K562 (cell line): Measurements from ENCODE around the gene P2RY8. TPM values are rescaled to one million over a fixed set of nuclear protein-coding genes. Genes with fewer than 3 reads are reported as not detected.

ENCODE experiments used
- ATAC-seq: fragments of 200-7000 bp; cut with Tn5 transposase; 3 replicates; pipeline ENCODE4 v1.9.1; 2020; ENCODE audit warnings: moderate library complexity
- BruUV-seq: library from RNA; stranded (reverse); fragments of 400-500 nt; replicated peaks from 2 replicates; lab custom pipeline; 2021; lab: Mats Ljungman, UMichigan
- CTCF ChIA-PET: fragments of 300-600 bp; formaldehyde crosslinking; extraction: SDS; loops from one replicate; lab custom pipeline; 2021; ENCODE audit warnings: low intra/inter-chr PET ratio; lab: Yijun Ruan, JAX
- POLR2A ChIA-PET: fragments of 300-600, 350-650 bp; sonication (Branson Sonifier 250); formaldehyde crosslinking; extraction: SDS; loops from one replicate; lab custom pipeline; 2021; ENCODE audit warnings: antibody characterized with exemption, inconsistent platforms; lab: Yijun Ruan, JAX
- DNase-seq, 4 experiments: peaks; one replicate each; pipeline versions ENCODE4 v3.0.0 to v3.0.0-alpha.2; 2011 to 2018; ENCODE audit warnings: low spot score in 3 of 4, mixed read lengths in 3 of 4; ENCODE audit errors: extremely low read depth in 1 of 4
- FAIRE-seq: peaks from 2 replicates; lab custom pipeline; 2011; peaks lifted over from hg19 to GRCh38; lab: Jason Lieb, UNC
- H2AFZ ChIP-seq: 2 replicates; pipeline ENCODE4 v1.6.0; 2011; ENCODE audit warnings: low read depth, low read length, control low read depth, inconsistent platforms
- H3K27ac ChIP-seq: fragments of 200-600 bp; 3 replicates; pipeline ENCODE4 v1.8.0; 2011; ENCODE audit warnings: low read depth, mild to moderate bottlenecking, control low read depth, inconsistent platforms, low read length, moderate library complexity, mixed read lengths; ENCODE audit errors: extremely low read depth
- H3K27me3 ChIP-seq, 2 experiments: fragments of 300-600 bp in 1 of 2; 2 replicates in 1 of 2; 3 replicates in 1 of 2; pipeline versions ENCODE4 v1.6.0 to v1.8.0; 2011; ENCODE audit warnings: inconsistent platforms in 2 of 2, low read length in 2 of 2, mild to moderate bottlenecking in 1 of 2, mixed read lengths in 1 of 2, moderate library complexity in 1 of 2; ENCODE audit not compliant: control insufficient read depth in 2 of 2, insufficient read depth in 2 of 2
- H3K36me3 ChIP-seq: fragments of 300-600 bp; 3 replicates; pipeline ENCODE4 v1.8.0; 2011; ENCODE audit warnings: mild to moderate bottlenecking, low read length, inconsistent platforms; ENCODE audit not compliant: control insufficient read depth, insufficient read depth
- H3K4me1 ChIP-seq, 2 experiments: fragments of 200-600 bp in 1 of 2; replicated peaks in 1 of 2; 2 replicates in 1 of 2; 3 replicates in 1 of 2; pipeline versions ENCODE4 v1.5.1 to v1.8.0; 2011; ENCODE audit warnings: inconsistent platforms in 2 of 2, low read length in 2 of 2, mild to moderate bottlenecking in 1 of 2, mixed read lengths in 1 of 2, moderate library complexity in 1 of 2; ENCODE audit not compliant: control insufficient read depth in 2 of 2, insufficient read depth in 2 of 2
- H3K4me2 ChIP-seq: 2 replicates; pipeline ENCODE4 v1.6.1; 2011; ENCODE audit warnings: low read length, control low read depth, inconsistent platforms, mixed read lengths; ENCODE audit not compliant: insufficient read depth
- H3K4me3 ChIP-seq: fragments of 200-600 bp; sonication (generic), shearing (Covaris generic); 2 replicates; pipeline ENCODE4 v1.5.1; 2016; ENCODE audit warnings: control low read depth, inconsistent platforms
- H3K79me2 ChIP-seq: fragments of 200-600 bp; 3 replicates; pipeline ENCODE4 v1.8.0; 2011; ENCODE audit warnings: low read length, inconsistent platforms; ENCODE audit not compliant: control insufficient read depth, insufficient read depth
- H3K9ac ChIP-seq, 2 experiments: 2 replicates each; pipeline versions ENCODE4 v1.6.0 to v1.6.1; 2011; ENCODE audit warnings: low read depth in 2 of 2, low read length in 2 of 2, control low read depth in 1 of 2, inconsistent platforms in 1 of 2, mild to moderate bottlenecking in 1 of 2, mixed read lengths in 1 of 2; ENCODE audit not compliant: insufficient read depth in 1 of 2
- H3K9me1 ChIP-seq: one replicate; pipeline ENCODE4 v1.6.0; 2011; ENCODE audit warnings: inconsistent platforms, mild to moderate bottlenecking, low read length, moderate library complexity; ENCODE audit not compliant: control insufficient read depth, insufficient read depth
- H3K9me3 ChIP-seq: replicated peaks from 2 replicates; pipeline ENCODE4 v1.5.1; 2011; ENCODE audit warnings: low read depth, low read length, inconsistent platforms; ENCODE audit not compliant: control insufficient read depth, insufficient read depth
- H4K20me1 ChIP-seq: replicated peaks from 2 replicates; pipeline ENCODE4 v1.6.1; 2011; ENCODE audit warnings: low read length, inconsistent platforms, mixed read lengths; ENCODE audit not compliant: control insufficient read depth, insufficient read depth
- DACH1 ChIP-seq: fragments of 450-650 bp; IDR thresholded peaks from 2 replicates; pipeline ENCODE4 v1.6.1; 2018; ENCODE audit not compliant: partially characterized antibody
- HDAC3 ChIP-seq: fragments of 450-650 bp; IDR thresholded peaks from 2 replicates; pipeline ENCODE4 v1.6.1; 2018; ENCODE audit warnings: borderline replicate concordance, mild to moderate bottlenecking, moderate library complexity; ENCODE audit not compliant: partially characterized antibody
- NR2C2 ChIP-seq, 2 experiments: fragments of 200-800 bp in 1 of 2; sonication (Bioruptor generic) in 1 of 2; sonication (generic) in 1 of 2; formaldehyde crosslinking in 1 of 2; IDR thresholded peaks; 2 replicates each; pipeline versions ENCODE4 v1.6.1 to v1.8.0; 2016 to 2022; ENCODE audit warnings: mild to moderate bottlenecking in 1 of 2, missing compliant biosample characterization in 1 of 2, missing genetic modification characterization in 1 of 2, missing genetic modification reagents in 1 of 2
- ZNF696 ChIP-seq: fragments of 250-450 bp; sonication (Bioruptor Pico); conservative IDR thresholded peaks from 2 replicates; pipeline ENCODE4 v1.4.0; 2020; ENCODE audit warnings: mild to moderate bottlenecking, moderate library complexity
- ZNF766 ChIP-seq: fragments of 200-800 bp; sonication (Bioruptor generic); conservative IDR thresholded peaks from 2 replicates; pipeline ENCODE4 v1.6.1; 2016; ENCODE audit warnings: missing genetic modification characterization, missing compliant biosample characterization
- ZNF77 ChIP-seq: fragments of 250-450 bp; sonication (Bioruptor Pico); IDR thresholded peaks from 2 replicates; pipeline ENCODE4 v1.5.0; 2020
- WGBS: fragments of 100-300 bp; shearing (Covaris generic); methylation state at CpG from one replicate; pipeline ENCODE4 v1.1.6; 2016; ENCODE audit warnings: low coverage, mixed read lengths; ENCODE audit not compliant: insufficient coverage; ENCODE audit errors: missing lambda C conversion rate; 5-methylcytosine and 5-hydroxymethylcytosine counted together
- in situ Hi-C: fragments of 300-500 bp; cut with MboI; formaldehyde crosslinking; loops from 4 replicates; pipeline ENCODE4 v1.15.0; 2018; ENCODE audit warnings: inconsistent platforms, mixed read lengths
- intact Hi-C: fragments of 100-400 bp; cut with micrococcal nuclease; formaldehyde crosslinking; loops from 2 replicates; pipeline ENCODE4 v1.14.2; 2022
- polyA plus RNA-seq, 8 experiments: library from polyadenylated mRNA; depleted of rRNA in 4 of 8; stranded (reverse) in 5 of 8; unstranded in 3 of 8; fragments of >200 nt; fragmentation: Nextera tagmentation in 2 of 8; fragmentation: Illumina TruSeq in 1 of 8; extraction: Ambion mirVana in 2 of 8; extraction: Trizol in 1 of 8; gene quantifications; 2 replicates each; pipeline versions ENCODE4 v1.2.1 to v1.2.3, GENCODE V29; 2011 to 2014; ENCODE audit warnings: inconsistent platforms in 1 of 8, missing spikeins in 1 of 8
- total RNA-seq, 7 experiments: library from RNA; depleted of rRNA in 6 of 7; stranded (reverse); fragments of >200 nt in 6 of 7; fragmentation: Illumina TruSeq in 2 of 7; extraction: Trizol in 2 of 7; gene quantifications; 2 replicates each; pipeline versions ENCODE4 v1.2.1 to v1.2.3, GENCODE V29; 2011 to 2021; ENCODE audit warnings: low replicate concordance in 1 of 7
- TF ChIP-seq, protein P1 (sequence below): fragments of 450-650 bp; IDR thresholded peaks from 2 replicates; pipeline ENCODE4 v1.7.1; 2018; ENCODE audit warnings: mild to moderate bottlenecking, low read depth; ENCODE audit not compliant: partially characterized antibody
- TF ChIP-seq, protein P2 (sequence below): fragments of 200-800 bp; sonication (Bioruptor generic); IDR thresholded peaks from 2 replicates; pipeline ENCODE4 v1.6.1; 2016; ENCODE audit warnings: missing genetic modification characterization, missing compliant biosample characterization

The P2RY8 gene
- total and polyA plus RNA-seq, 9 of the 15 experiments (the other 6 are each of a cell fraction or from before 2014, with no cell fraction given) = 0.04 to 0.69 (median 0.08) TPM; not detected in 3

GRCh38 chrX:1477801-1478458, 59.1 kb downstream of the P2RY8 start (continued):
- TF ChIP-seq, protein P1, sequence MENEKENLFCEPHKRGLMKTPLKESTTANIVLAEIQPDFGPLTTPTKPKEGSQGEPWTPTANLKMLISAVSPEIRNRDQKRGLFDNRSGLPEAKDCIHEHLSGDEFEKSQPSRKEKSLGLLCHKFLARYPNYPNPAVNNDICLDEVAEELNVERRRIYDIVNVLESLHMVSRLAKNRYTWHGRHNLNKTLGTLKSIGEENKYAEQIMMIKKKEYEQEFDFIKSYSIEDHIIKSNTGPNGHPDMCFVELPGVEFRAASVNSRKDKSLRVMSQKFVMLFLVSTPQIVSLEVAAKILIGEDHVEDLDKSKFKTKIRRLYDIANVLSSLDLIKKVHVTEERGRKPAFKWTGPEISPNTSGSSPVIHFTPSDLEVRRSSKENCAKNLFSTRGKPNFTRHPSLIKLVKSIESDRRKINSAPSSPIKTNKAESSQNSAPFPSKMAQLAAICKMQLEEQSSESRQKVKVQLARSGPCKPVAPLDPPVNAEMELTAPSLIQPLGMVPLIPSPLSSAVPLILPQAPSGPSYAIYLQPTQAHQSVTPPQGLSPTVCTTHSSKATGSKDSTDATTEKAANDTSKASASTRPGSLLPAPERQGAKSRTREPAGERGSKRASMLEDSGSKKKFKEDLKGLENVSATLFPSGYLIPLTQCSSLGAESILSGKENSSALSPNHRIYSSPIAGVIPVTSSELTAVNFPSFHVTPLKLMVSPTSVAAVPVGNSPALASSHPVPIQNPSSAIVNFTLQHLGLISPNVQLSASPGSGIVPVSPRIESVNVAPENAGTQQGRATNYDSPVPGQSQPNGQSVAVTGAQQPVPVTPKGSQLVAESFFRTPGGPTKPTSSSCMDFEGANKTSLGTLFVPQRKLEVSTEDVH = peak; percentile 38
- TF ChIP-seq NR2C2 (CRISPR knock-in tag; IDR thresholded peaks at IDR 0.05) (no peak), NR2C2 (tag; IDR thresholded peaks at IDR 0.05) (peak; percentile 37; the same call in 1 of the 2 replicates), ZNF696 (CRISPR knock-in tag) (no peak), ZNF766 (CRISPR knock-in tag) (peak; percentile 31; the same call in 1 of the 2 replicates), HDAC3 (peak; percentile 66)

- Histone ChIP-seq H3K4me1 (peaks cover 14 to 19% of the 10 kb centered on the region in 2 experiments; a peak in 3 of 5 replicates), H3K36me3 (no peaks in the 10 kb centered on the region), H3K9me3 (no peaks in the 10 kb centered on the region), H3K4me2 (no peak overlapping the region), H3K27ac (no peak overlapping the region), H3K4me3 (no peak overlapping the region), H3K9me1 (no peaks in the 10 kb centered on the region), H4K20me1 (no peaks in the 10 kb centered on the region), H3K27me3 (no peaks in the 10 kb centered on the region), H3K79me2 (no peaks in the 10 kb centered on the region), H2AFZ (no peak overlapping the region), H3K9ac (no peak overlapping the region)
- WGBS = 17% methylated on average over 3 of the region's 3 CpGs
- intact Hi-C loops = no loop called here
- POLR2A ChIA-PET = no interaction called here
- TF ChIP-seq ZNF77 (CRISPR knock-in tag) (no peak), DACH1 (peak; percentile 18)
- TF ChIP-seq, protein P2, sequence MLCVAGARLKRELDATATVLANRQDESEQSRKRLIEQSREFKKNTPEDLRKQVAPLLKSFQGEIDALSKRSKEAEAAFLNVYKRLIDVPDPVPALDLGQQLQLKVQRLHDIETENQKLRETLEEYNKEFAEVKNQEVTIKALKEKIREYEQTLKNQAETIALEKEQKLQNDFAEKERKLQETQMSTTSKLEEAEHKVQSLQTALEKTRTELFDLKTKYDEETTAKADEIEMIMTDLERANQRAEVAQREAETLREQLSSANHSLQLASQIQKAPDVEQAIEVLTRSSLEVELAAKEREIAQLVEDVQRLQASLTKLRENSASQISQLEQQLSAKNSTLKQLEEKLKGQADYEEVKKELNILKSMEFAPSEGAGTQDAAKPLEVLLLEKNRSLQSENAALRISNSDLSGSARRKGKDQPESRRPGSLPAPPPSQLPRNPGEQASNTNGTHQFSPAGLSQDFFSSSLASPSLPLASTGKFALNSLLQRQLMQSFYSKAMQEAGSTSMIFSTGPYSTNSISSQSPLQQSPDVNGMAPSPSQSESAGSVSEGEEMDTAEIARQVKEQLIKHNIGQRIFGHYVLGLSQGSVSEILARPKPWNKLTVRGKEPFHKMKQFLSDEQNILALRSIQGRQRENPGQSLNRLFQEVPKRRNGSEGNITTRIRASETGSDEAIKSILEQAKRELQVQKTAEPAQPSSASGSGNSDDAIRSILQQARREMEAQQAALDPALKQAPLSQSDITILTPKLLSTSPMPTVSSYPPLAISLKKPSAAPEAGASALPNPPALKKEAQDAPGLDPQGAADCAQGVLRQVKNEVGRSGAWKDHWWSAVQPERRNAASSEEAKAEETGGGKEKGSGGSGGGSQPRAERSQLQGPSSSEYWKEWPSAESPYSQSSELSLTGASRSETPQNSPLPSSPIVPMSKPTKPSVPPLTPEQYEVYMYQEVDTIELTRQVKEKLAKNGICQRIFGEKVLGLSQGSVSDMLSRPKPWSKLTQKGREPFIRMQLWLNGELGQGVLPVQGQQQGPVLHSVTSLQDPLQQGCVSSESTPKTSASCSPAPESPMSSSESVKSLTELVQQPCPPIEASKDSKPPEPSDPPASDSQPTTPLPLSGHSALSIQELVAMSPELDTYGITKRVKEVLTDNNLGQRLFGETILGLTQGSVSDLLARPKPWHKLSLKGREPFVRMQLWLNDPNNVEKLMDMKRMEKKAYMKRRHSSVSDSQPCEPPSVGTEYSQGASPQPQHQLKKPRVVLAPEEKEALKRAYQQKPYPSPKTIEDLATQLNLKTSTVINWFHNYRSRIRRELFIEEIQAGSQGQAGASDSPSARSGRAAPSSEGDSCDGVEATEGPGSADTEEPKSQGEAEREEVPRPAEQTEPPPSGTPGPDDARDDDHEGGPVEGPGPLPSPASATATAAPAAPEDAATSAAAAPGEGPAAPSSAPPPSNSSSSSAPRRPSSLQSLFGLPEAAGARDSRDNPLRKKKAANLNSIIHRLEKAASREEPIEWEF (CRISPR knock-in tag) = peak; percentile 95
- ATAC-seq (no peak), DNase-seq (no peak), FAIRE-seq (no peak)
- CTCF ChIA-PET = no interaction called here
- in situ Hi-C loops = no loop called here
- no TSS peak for BruUV-seq
Observed at GRCh38 chrX:1477229-1477628, 59.8 kb downstream of the P2RY8 start.
